K562 (cell line): ENCODE data around the gene COX7A1. TPM values are rescaled to one million over a fixed set of nuclear protein-coding genes. Genes with fewer than 3 reads are reported as not detected.

Experiments
- ARID4B ChIP-seq: sonication (generic); formaldehyde crosslinking; IDR thresholded peaks from 2 replicates; pipeline ENCODE4 v1.8.0; 2022; ENCODE audit warnings: mild to moderate bottlenecking, missing genetic modification reagents
- CHD1 ChIP-seq: fragments of 200-600 bp; sonication (generic); IDR thresholded peaks from one replicate; pipeline ENCODE4 v1.6.1; 2012; ENCODE audit warnings: mild to moderate bottlenecking, moderate library complexity, low read length, inconsistent platforms
- CREM ChIP-seq: IDR thresholded peaks from 2 replicates; pipeline ENCODE4 v1.6.1; 2014; ENCODE audit warnings: antibody characterized with exemption, low read depth
- E2F6 ChIP-seq, 2 experiments: IDR thresholded peaks; 2 replicates each; pipeline ENCODE4 v1.6.1; 2011; ENCODE audit warnings: borderline replicate concordance in 1 of 2, control low read depth in 1 of 2, low read depth in 1 of 2, low read length in 1 of 2, mild to moderate bottlenecking in 1 of 2, mixed read lengths in 1 of 2, moderate library complexity in 1 of 2; ENCODE audit not compliant: insufficient read depth in 1 of 2, insufficient read length in 1 of 2, poor library complexity in 1 of 2, severe bottlenecking in 1 of 2; ENCODE audit errors: extremely low read depth in 1 of 2
- EGR1 ChIP-seq: fragments of 450-650 bp; conservative IDR thresholded peaks from 2 replicates; pipeline ENCODE4 v1.6.1; 2017; ENCODE audit warnings: mild to moderate bottlenecking
- SAP30 ChIP-seq: fragments of 200-600 bp; sonication (generic); IDR thresholded peaks from 2 replicates; pipeline ENCODE4 v1.6.1; 2012; ENCODE audit warnings: borderline replicate concordance, low read depth, mild to moderate bottlenecking, moderate library complexity, low read length, control low read depth, inconsistent platforms; ENCODE audit not compliant: insufficient read depth, poor library complexity, severe bottlenecking
- SNAPC5 ChIP-seq: fragments of 250-450 bp; sonication (Bioruptor Pico); IDR thresholded peaks from 2 replicates; pipeline ENCODE4 v1.8.0; 2021; ENCODE audit warnings: moderate library complexity, mild to moderate bottlenecking, inconsistent platforms
- SREBF1 ChIP-seq: fragments of 150-350 bp; IDR thresholded peaks from 2 replicates; pipeline ENCODE4 v1.6.1; 2014; ENCODE audit warnings: antibody characterized with exemption, low read depth, low read length, borderline replicate concordance
- STAG1 ChIP-seq: sonication (generic); formaldehyde crosslinking; IDR thresholded peaks from 2 replicates; pipeline ENCODE4 v1.5.0; 2020; ENCODE audit warnings: missing genetic modification reagents, borderline replicate concordance
- TFAP4 ChIP-seq: sonication (generic); formaldehyde crosslinking; IDR thresholded peaks from 2 replicates; pipeline ENCODE4 v1.8.0; 2022; ENCODE audit warnings: missing genetic modification reagents, mild to moderate bottlenecking, moderate library complexity, borderline replicate concordance
- ZBTB11 ChIP-seq, 3 experiments: fragments of 200-800 bp in 1 of 3; fragments of 250-450 bp in 1 of 3; fragments of 450-650 bp in 1 of 3; sonication (Bioruptor Pico) in 1 of 3; sonication (Bioruptor generic) in 1 of 3; formaldehyde crosslinking in 1 of 3; IDR thresholded peaks; 2 replicates each; pipeline versions ENCODE4 v1.6.1 to v1.8.0; 2016 to 2022; ENCODE audit warnings: mild to moderate bottlenecking in 2 of 3, missing genetic modification characterization in 2 of 3, missing compliant biosample characterization in 1 of 3, moderate library complexity in 1 of 3
- ZBTB7A ChIP-seq: IDR thresholded peaks from 2 replicates; pipeline ENCODE4 v1.6.1; 2011; ENCODE audit warnings: low read depth, mild to moderate bottlenecking, low read length, moderate library complexity, borderline replicate concordance; ENCODE audit not compliant: control insufficient read depth
- ZNF224 ChIP-seq: sonication (generic); formaldehyde crosslinking; IDR thresholded peaks from 2 replicates; pipeline ENCODE4 v1.8.0; 2022; ENCODE audit warnings: mild to moderate bottlenecking, missing genetic modification reagents
- ZNF354B ChIP-seq: fragments of 250-450 bp; sonication (Bioruptor Pico); IDR thresholded peaks from 2 replicates; pipeline ENCODE4 v1.4.0; 2020
- polyA plus RNA-seq, 8 experiments: library from polyadenylated mRNA; depleted of rRNA in 4 of 8; stranded (reverse) in 5 of 8; unstranded in 3 of 8; fragments of >200 nt; fragmentation: Nextera tagmentation in 2 of 8; fragmentation: Illumina TruSeq in 1 of 8; extraction: Ambion mirVana in 2 of 8; extraction: Trizol in 1 of 8; gene quantifications; 2 replicates each; pipeline versions ENCODE4 v1.2.1 to v1.2.3, GENCODE V29; 2011 to 2014; ENCODE audit warnings: inconsistent platforms in 1 of 8, missing spikeins in 1 of 8
- total RNA-seq, 7 experiments: library from RNA; depleted of rRNA in 6 of 7; stranded (reverse); fragments of >200 nt in 6 of 7; fragmentation: Illumina TruSeq in 2 of 7; extraction: Trizol in 2 of 7; gene quantifications; 2 replicates each; pipeline versions ENCODE4 v1.2.1 to v1.2.3, GENCODE V29; 2011 to 2021; ENCODE audit warnings: low replicate concordance in 1 of 7

The COX7A1 gene
- total and polyA plus RNA-seq, 9 of the 15 experiments (the other 6 are each of a cell fraction or from before 2014, with no cell fraction given): 0.08 TPM; not detected in 8

GRCh38 chr19:36140304-36141038 is 11.8 kb downstream of the COX7A1 start (continued):
- TF ChIP-seq ZBTB11 (CRISPR knock-in tag; IDR thresholded peaks at IDR 0.05) (0 out of 6 replicates have a peak, but pooled peaks of 1 of the 3 experiments have one; percentile 41), STAG1 (no peak), ARID4B (CRISPR knock-in tag) (peak; percentile 32; the same call in 1 of the 2 replicates), CHD1 (peak; percentile 71), SNAPC5 (CRISPR knock-in tag) (no peak), E2F6 (IDR thresholded peaks at IDR 0.05; ENCODE audit: borderline replicate concordance in 1 of 2, extremely low read depth in 1 of 2, insufficient read depth in 1 of 2, insufficient read length in 1 of 2, low read depth in 1 of 2, low read length in 1 of 2, poor library complexity in 1 of 2, severe bottlenecking in 1 of 2) (peak in 1 of 2 experiments; percentile 56), EGR1 (peak; percentile 52; the same call in 1 of the 2 replicates), ZBTB7A (peak; percentile 78), ZNF354B (CRISPR knock-in tag) (no peak), TFAP4 (CRISPR knock-in tag) (peak; percentile 95), SAP30 (peak; percentile 49), ZNF224 (peak; percentile 10; the same call in 1 of the 2 replicates), CREM (peak; percentile 79), SREBF1 (0 out of 2 replicates have a peak, but pooled peaks have one; percentile 3)
